Peyer's patch (tissue), 4 donors: ENCODE measurements around the gene SDE2. TPM values are rescaled to one million over a fixed set of nuclear protein-coding genes. Genes with fewer than 3 reads are reported as not detected.
"Not testable (repeated sequence)": the region's sequence is repeated elsewhere in the genome, so short reads cannot be mapped to it uniquely, and the experiment has no call there.

Experiments
- DNase-seq, 3 donors: peaks; one replicate each; pipeline ENCODE4 v3.0.0-alpha.2; 2017 to 2019
- H3K27ac ChIP-seq, 4 donors: fragments of 200-600 bp; sonication (generic); one replicate each; pipeline ENCODE4 v1.5.1; 2016 to 2019
- H3K27me3 ChIP-seq, 2 donors: fragments of 200-600 bp; sonication (generic); one replicate each; pipeline ENCODE4 v1.5.1; 2019
- H3K36me3 ChIP-seq, 3 donors: fragments of 200-600 bp; sonication (generic); one replicate each; pipeline ENCODE4 v1.5.1; 2016 to 2019
- H3K4me1 ChIP-seq, 4 donors: fragments of 200-600 bp; sonication (generic); one replicate each; pipeline ENCODE4 v1.5.1; 2016 to 2019
- H3K4me3 ChIP-seq, 4 donors: fragments of 200-600 bp; sonication (generic); 1 replicate in 3 of 4; 2 replicates in 1 of 4; pipeline ENCODE4 v1.5.1; 2016 to 2019; ENCODE audit warnings: mild to moderate bottlenecking in 1 of 4
- H3K9me3 ChIP-seq, 4 donors: fragments of 200-600 bp; sonication (generic); one replicate each; pipeline ENCODE4 v1.5.1; 2016 to 2019; ENCODE audit warnings: mild to moderate bottlenecking in 1 of 4
- POLR2A ChIP-seq, 2 donors: fragments of 450-650 bp; IDR thresholded peaks; one replicate each; pipeline ENCODE4 v1.5.1; 2017; ENCODE audit warnings: antibody characterized with exemption in 2 of 2, mild to moderate bottlenecking in 2 of 2, moderate library complexity in 2 of 2
- total RNA-seq, 4 donors: library from RNA; depleted of rRNA; stranded (reverse); fragments of >200 nt; gene quantifications; one replicate each; pipeline ENCODE4 v1.1.0, GENCODE V29; 2016
- TF ChIP-seq, protein P1 (sequence below), 6 experiments: fragments of 450-650 bp in 4 of 6; fragments of 200-600 bp in 2 of 6; sonication (generic) in 1 of 6; IDR thresholded peaks; one replicate each; pipeline ENCODE4 v1.5.1; 2017 to 2019; ENCODE audit warnings: antibody characterized with exemption in 6 of 6, mild to moderate bottlenecking in 3 of 6, moderate library complexity in 1 of 6

The SDE2 gene
- total RNA-seq, 4 donors from 2014 or later, result 10.9 to 22.3 (median 15.8) TPM

DNA sequence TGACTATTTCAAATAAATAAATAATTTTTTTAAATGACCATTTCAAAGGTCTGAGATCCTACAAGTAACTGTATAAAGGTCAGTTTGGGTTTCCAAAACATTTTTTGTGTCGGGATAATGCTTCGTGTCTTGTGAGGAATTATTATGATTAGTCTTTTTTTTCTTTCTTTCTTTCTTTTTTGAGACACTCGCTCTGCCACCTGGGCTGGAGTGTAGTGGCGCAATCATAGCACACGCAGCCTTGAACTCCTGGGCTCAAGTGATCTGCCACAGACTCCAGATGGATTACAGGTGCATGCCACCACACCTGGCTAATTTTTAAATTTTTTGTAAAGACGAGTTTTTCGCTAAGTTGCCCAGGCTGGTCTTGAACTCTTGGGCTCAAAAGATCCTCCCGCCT is 1.9 kb upstream of the SDE2 start:
- Histone ChIP-seq H3K9me3 (no peaks in the 10 kb centered on the region), H3K4me3 (no peak overlapping the region), H3K4me1 (peaks cover 0 to 30% (median 12%) of the 10 kb centered on the region in 4 donors), H3K27me3 (no peaks in the 10 kb centered on the region), H3K36me3 (peaks cover 0 to under 1% (median 0%) of the 10 kb centered on the region in 3 donors), H3K27ac (peak overlapping the region in 2 of 4 donors; percentile 91 to 99)
- TF ChIP-seq, protein P1, sequence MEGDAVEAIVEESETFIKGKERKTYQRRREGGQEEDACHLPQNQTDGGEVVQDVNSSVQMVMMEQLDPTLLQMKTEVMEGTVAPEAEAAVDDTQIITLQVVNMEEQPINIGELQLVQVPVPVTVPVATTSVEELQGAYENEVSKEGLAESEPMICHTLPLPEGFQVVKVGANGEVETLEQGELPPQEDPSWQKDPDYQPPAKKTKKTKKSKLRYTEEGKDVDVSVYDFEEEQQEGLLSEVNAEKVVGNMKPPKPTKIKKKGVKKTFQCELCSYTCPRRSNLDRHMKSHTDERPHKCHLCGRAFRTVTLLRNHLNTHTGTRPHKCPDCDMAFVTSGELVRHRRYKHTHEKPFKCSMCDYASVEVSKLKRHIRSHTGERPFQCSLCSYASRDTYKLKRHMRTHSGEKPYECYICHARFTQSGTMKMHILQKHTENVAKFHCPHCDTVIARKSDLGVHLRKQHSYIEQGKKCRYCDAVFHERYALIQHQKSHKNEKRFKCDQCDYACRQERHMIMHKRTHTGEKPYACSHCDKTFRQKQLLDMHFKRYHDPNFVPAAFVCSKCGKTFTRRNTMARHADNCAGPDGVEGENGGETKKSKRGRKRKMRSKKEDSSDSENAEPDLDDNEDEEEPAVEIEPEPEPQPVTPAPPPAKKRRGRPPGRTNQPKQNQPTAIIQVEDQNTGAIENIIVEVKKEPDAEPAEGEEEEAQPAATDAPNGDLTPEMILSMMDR (IDR thresholded peaks at IDR 0.05), result no peak
- TF ChIP-seq POLR2A (IDR thresholded peaks at IDR 0.05), result no peak
- no peak for DNase-seq

DNA sequence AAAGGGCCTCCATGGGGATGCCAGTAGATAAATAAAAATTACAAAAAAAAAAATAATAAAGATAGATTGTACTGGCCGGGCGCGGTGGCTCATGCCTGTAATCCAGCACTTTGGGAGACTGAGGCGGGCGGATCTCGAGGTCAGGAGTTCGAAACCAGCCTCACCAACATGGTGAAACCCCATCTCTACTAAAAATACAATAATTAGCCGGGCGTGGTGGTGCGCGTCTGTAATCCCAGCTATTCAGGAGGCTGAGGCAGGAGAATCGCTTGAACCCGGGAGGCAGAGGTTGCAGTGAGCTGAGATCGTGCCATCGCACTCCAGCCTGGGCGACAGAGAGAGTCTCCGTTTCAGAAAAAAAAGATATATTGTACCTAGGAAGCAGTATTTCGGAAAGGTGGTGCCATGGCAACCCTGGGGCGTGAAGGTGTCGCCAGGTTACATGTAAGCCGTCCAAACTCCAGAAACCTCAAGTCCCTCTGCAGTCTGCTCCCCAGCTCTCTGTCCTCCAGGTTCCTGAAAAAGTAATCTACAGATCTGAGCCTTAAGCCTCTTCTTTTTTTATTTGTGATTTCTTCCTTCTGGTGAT is 1.4 kb upstream of the SDE2 start:
- not testable (repeated sequence) for H3K9me3 ChIP-seq, H3K27me3 ChIP-seq, H3K36me3 ChIP-seq, DNase-seq
- Histone ChIP-seq H3K27ac (peak overlapping the region; percentile 29 to 99 (median 94)), H3K4me3 (peak overlapping the region in 1 of 4 donors; percentile 64), H3K4me1 (peaks cover 0 to 35% (median 12%) of the 10 kb centered on the region in 4 donors)

DNA sequence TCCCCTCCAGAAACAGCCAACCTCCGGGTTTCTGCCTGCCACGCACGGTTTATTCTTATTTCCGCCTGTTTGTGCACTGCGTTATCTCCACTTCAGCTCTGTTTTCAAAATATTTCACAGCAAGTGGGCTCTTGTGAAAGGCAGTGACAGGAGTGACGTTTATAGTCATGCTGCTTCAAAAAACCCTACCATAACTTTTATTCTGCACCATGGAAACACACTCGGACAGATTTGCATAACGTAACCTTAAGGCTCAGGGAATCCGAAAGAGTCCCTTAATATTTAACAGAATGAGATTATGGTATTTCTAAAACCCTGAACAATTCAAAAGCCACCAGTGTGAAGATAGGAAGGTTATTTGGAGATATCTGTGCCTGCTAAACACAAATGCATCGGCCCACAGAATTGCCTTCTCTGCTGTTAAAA is 782 bp upstream of the SDE2 start:
- no peak for DNase-seq
- peaks cover 0 to 35% (median 12%) of the 10 kb centered on the region in 4 donors for H3K4me1 ChIP-seq
- H3K27ac ChIP-seq, result peak overlapping the region; percentile 91 to 99 (median 94)
- TF ChIP-seq, protein P1 (IDR thresholded peaks at IDR 0.05), result no peak
- TF ChIP-seq POLR2A (IDR thresholded peaks at IDR 0.05), result no peak
- H3K9me3 ChIP-seq, result no peaks in the 10 kb centered on the region
- H3K4me3 ChIP-seq, result peak overlapping the region; percentile 44 to 64 (median 57)
- no peaks in the 10 kb centered on the region for H3K27me3 ChIP-seq
- peaks cover 0 to 9% (median 0%) of the 10 kb centered on the region in 3 donors for H3K36me3 ChIP-seq

DNA sequence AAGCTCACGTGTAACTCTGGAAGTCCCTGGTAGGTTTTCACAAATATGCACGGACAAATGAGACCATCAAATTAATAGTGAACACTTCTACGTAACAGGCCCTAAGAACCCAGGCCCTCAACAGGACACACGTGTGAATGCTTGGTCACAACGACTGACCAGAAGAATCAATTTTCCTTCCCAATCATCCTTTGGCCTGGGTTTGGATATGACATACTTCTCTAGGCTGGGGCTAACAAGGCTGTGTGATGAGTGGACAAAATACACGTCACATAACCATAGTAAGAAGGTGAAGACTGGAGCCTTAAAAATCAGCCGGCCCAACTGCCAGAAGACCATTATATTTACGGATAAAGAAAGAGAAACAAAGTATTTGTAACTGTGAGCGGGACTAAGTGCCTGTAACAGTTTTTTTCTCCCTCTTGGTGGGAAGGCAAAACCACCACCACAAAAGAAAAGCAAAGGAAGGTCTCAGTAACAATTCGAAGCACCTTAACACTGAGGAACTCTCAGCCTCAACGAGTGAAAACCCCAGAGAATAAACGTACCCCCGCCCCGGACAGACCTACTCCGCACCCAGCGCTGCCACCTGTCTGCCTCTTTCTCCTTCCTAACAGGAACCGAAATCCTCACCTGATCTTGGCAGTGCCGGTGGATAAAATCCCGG is 450 bp downstream of the SDE2 start:
- H3K4me3 ChIP-seq, result peak overlapping the region; percentile 51 to 78 (median 64)
- no peaks in the 10 kb centered on the region for H3K27me3 ChIP-seq
- H3K4me1 ChIP-seq, result peaks cover 0 to 35% (median 12%) of the 10 kb centered on the region in 4 donors
- no peaks in the 10 kb centered on the region for H3K9me3 ChIP-seq
- no peak for DNase-seq
- TF ChIP-seq POLR2A (IDR thresholded peaks at IDR 0.05), result no peak
- TF ChIP-seq, protein P1 (IDR thresholded peaks at IDR 0.05), result peak in 1 of 6 experiments; percentile 8
- peaks cover 0 to 21% (median 0%) of the 10 kb centered on the region in 3 donors for H3K36me3 ChIP-seq
- peak overlapping the region; percentile 91 to 99 (median 94) for H3K27ac ChIP-seq

DNA sequence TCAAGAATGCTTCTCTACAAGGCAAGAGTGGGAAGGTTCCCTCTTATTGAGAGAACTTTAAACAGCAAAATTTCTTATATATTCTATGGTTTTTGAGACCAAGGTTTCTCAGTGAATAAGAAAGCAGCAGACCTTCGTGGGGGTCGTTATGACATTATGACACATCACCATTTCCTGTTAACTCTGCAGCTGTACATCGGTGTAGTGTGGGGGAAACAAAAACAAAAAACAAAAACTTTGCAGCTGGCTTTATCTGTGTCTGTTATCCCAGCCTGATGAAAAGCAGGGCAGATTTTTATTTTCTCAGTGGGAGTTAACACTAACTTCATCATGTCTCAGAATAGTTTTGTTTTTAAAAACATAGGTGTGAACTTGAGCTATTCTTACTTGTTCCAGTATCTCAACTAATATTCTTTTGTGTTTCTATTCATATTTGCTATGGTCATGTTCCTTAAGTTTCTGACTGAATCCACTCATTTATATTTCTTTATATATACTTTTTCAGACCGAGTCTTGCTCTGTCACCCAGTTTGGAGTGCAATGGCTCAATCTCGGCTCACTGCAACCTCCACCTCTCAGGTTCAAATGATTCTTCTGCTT is 2.1 kb downstream of the SDE2 start:
- no peaks in the 10 kb centered on the region for H3K9me3 ChIP-seq
- H3K27me3 ChIP-seq, result no peaks in the 10 kb centered on the region
- TF ChIP-seq, protein P1 (IDR thresholded peaks at IDR 0.05), result no peak
- TF ChIP-seq POLR2A (IDR thresholded peaks at IDR 0.05), result no peak
- DNase-seq, result no peak
- peaks cover 0 to 35% (median 0%) of the 10 kb centered on the region in 3 donors for H3K36me3 ChIP-seq
- no peak overlapping the region for H3K27ac ChIP-seq
- H3K4me3 ChIP-seq, result no peak overlapping the region
- peaks cover 0 to 35% (median 8%) of the 10 kb centered on the region in 4 donors for H3K4me1 ChIP-seq
